Daoy (cell line): ENCODE results near the gene MTOR. TPM values are rescaled to one million over a fixed set of nuclear protein-coding genes. Genes with fewer than 3 reads are reported as not detected.
"Not testable (repeated sequence)": the region's sequence is repeated elsewhere in the genome, so short reads cannot be mapped to it uniquely, and the experiment has no call there.

Source experiments
- DNase-seq: peaks from one replicate; pipeline ENCODE4 v3.0.0-alpha.2; 2015; ENCODE audit warnings: low read depth
- total RNA-seq: library from RNA; depleted of rRNA; stranded (reverse); fragments of >200 nt; shearing (Covaris generic); gene quantifications from 2 replicates; pipeline ENCODE4 v1.2.3, GENCODE V29; 2014

Gene MTOR
- total RNA-seq, 1 experiment from 2014 or later = 34.8 TPM

DNA sequence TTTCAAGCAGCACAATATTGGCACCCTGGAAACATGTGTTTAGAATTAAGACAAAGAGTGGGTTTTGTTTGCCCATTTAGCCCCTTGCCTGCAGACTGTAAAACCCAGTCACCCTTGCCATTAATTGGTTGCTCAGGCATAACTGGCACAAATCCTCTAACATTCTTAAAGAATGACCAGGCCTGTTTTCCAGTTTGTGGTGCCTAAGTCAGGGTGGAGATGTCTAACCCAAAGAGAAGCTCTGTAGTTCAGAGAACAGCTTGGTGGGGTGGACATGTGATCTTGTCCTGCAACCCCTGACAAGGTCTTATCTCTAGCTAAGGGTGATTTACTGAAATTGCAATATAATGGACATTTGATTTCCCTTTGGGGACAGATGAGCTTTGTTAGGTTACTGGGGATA lies 82.0 kb downstream of the MTOR start:
- DNase-seq = peak; percentile 79

DNA sequence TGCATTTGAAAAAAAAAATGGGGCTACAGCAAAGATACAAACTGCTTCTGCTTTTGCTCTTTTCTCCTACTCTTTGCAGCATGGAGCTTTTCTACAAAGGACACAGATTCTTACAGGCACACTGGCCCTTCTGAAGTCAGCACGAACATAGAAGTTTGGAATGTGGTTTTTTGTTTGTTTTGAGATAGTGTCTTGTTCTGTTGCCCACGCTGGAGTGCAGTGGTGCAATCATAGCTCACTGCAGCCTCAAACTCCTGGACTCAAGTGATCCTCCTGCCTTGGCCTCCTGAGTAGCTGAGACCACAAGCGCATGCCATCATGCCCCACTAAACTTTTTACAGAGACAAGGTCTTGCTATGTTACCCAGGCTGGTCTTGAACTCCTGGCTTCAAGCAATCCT lies 82.6 kb downstream of the MTOR start:
- peak; percentile 29 for DNase-seq

GRCh38 chr1:11179125-11179524 lies 83.2 kb downstream of the MTOR start:
- no peak for DNase-seq

- DNase-seq = peak; percentile 37
Observed at GRCh38 chr1:11178021-11179015, 84.0 kb downstream of the MTOR start.

GRCh38 chr1:11176081-11176706 lies 86.2 kb downstream of the MTOR start:
- DNase-seq = no peak

DNA sequence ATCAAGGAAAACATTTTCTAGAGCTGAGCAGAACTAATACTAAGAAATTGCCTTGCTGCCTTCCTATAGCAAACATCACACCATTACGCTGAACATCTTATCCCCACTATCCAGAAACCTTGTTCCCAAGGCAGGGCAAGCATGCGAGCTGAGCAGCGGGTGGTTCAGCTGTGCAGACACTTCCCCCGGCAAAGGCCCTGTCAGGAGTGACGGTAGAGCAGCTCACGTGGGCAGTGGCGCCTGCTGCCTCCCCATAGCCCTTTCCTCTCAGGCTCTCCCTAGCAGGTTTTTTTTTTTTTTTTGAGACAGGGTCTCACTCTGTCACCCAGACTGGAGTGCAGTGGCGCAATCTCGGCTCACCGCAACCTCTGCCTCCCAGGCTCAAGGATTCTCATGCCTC lies 86.9 kb downstream of the MTOR start:
- no peak for DNase-seq

DNA sequence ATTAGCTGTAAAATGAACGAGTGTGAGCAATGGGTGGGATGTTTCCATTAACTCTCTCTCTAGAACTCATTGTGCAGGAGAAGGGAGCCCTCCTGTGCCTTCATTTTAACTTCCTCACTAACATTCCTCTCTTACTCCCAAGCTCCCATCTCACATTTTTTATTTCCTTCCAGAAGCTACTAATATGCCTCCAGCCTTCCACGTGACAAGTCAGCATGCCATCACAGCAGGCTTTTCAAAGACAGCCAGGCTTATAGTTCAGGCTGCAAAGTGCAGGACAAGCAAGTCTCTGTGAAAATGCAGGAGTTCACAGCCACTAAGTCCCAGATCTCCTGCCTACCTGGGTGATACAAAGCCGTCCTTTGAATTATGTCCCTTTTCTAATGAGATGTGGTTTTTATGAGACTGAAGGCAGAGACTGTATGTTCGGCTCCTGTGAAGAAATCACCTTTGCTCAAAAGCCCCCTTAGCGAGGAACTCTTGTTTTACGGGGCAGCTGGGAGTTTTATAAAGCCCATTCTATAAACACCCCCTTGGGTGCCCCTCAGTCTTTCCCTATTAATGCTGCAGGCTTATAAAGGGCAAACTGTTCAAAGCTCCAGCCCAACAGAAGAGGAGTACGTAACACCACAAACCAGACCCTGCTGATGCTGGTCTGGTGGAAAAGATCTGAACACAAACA lies 87.9 kb downstream of the MTOR start:
- no peak for DNase-seq

DNA sequence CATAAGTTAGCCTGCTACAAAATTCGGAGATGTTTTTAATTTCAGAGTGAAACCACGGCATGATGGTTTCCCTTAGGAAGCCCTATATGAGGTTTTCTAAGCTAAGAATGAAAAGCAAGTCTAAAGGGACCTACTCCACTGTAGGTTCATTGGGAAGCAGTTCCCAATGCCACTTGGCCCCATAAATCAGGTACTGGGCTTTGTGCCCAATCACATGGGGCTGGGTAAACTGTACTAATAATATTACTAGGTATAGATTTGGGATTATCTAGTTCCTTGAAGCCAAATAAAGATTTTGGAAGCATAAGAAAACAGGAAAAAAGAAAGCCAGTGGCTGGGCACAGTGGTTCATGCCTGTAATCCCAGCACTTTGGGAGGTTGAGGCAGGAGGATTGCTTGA lies 92.2 kb downstream of the MTOR start:
- DNase-seq = no peak

- DNase-seq = peak; percentile 38
Observed at GRCh38 chr1:11169202-11169601, 93.1 kb downstream of the MTOR start.

- DNase-seq = peak; percentile 17
Observed at GRCh38 chr1:11168731-11169130, 93.6 kb downstream of the MTOR start.

- not testable (repeated sequence) for DNase-seq
Observed at GRCh38 chr1:11166744-11167143, 95.6 kb downstream of the MTOR start.

- not testable (repeated sequence) for DNase-seq
Observed at GRCh38 chr1:11162752-11163151, 99.6 kb downstream of the MTOR start.

DNA sequence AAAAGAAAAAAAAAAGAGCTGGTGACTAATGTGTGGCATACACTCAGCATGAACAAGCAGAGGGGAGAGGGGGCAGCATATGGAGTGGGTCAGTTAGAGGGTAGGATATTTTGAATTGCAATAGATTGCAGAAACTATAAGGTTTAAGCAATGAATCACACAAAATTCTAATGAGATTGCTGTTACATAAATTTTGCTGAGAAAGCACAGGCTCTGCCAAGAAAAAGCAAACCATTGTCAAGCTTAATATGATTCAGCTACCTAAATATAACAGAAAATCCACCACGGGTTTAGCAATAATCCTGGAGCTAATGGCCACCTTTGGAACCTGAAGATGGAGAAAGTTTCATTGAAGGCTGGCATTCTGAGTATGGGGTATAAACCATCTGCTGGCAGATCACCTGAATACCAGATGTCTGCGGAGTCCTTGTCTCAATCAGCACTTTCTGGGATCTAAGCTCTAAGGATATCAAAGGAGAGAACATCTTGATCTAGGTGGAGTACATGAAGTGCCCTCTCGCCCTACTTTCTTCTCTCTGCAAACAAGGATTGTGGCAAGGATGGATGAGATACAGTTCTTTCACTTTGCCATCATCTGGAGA lies 103.5 kb downstream of the MTOR start:
- DNase-seq = peak; percentile 77

- DNase-seq = no peak
Observed at GRCh38 chr1:11158291-11158690, 104.1 kb downstream of the MTOR start.

DNA sequence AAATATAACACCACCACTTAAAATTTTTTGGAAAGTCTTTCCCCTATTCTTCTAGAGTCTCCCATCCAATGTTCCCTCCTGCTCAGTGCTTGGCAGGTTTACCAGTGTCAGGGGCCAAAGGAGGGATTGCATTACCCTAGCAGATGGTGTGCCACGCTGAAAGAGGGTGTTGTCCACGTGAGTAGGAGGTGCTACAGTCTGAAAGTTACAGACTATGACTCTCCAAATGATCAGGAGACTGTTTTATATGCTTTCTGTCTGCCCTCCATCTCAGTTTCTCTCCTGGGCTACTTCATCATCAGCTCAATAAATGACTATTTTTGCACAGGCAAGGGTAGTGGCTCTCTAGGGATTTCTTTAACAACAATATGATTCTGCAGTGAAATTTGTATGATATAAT lies 104.5 kb downstream of the MTOR start:
- peak; percentile 31 for DNase-seq

GRCh38 chr1:11157394-11157793 lies 105.0 kb downstream of the MTOR start:
- DNase-seq = no peak

DNA sequence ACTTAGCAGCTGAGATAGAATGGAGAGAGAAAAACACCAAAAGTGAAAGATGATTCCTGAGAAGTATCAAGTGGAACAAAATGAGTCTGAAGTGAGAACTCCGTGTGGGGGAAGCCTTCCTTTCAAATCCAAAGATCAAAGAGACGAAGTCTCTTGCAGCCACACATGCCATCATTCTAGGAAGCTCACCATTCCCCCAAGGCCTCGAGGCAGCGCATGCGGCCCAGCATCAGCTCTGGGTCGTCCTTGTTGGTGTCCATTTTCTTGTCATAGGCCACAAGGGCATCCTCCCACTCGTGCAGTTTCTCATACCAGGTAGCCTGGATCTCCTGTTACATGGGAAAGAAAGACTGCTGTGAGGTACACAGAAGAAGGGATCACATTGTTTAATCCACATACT lies 105.4 kb downstream of the MTOR start:
- DNase-seq = no peak

GRCh38 chr1:11156441-11156840 lies 105.9 kb downstream of the MTOR start:
- no peak for DNase-seq

DNA sequence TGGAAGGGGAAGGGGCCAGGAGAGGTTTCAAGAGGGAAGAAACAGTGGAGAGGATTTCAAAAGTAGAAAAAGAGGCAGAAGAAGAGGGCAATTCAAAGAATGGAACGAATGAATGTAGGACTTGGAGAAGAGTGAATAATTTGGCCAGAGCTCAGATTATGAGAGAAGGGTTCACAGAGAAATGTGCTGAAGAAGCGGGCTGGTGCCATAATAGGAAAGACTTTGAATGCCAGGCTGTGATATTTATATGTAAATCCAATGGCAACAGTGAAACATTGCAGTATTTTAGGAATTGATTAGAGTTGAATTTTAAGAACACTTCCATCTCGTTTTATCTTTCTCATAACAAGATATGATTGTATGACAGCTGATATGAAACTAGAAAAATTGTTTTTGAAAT lies 109.2 kb downstream of the MTOR start:
- DNase-seq = no peak

GRCh38 chr1:11152755-11153154 lies 109.6 kb downstream of the MTOR start:
- no peak for DNase-seq

GRCh38 chr1:11151826-11152612 lies 110.3 kb downstream of the MTOR start:
- DNase-seq = no peak
